HG02798 (cell line): ENCODE measurements around the gene ZNF747.

Experiments used
- ATAC-seq: cut with Tn5 transposase; IDR thresholded peaks from one replicate; pipeline ENCODE4 v1.9.1; 2021; ENCODE audit warnings: mild to moderate bottlenecking; ENCODE audit not compliant: unreplicated experiment, poor library complexity

ZNF747 gene

DNA sequence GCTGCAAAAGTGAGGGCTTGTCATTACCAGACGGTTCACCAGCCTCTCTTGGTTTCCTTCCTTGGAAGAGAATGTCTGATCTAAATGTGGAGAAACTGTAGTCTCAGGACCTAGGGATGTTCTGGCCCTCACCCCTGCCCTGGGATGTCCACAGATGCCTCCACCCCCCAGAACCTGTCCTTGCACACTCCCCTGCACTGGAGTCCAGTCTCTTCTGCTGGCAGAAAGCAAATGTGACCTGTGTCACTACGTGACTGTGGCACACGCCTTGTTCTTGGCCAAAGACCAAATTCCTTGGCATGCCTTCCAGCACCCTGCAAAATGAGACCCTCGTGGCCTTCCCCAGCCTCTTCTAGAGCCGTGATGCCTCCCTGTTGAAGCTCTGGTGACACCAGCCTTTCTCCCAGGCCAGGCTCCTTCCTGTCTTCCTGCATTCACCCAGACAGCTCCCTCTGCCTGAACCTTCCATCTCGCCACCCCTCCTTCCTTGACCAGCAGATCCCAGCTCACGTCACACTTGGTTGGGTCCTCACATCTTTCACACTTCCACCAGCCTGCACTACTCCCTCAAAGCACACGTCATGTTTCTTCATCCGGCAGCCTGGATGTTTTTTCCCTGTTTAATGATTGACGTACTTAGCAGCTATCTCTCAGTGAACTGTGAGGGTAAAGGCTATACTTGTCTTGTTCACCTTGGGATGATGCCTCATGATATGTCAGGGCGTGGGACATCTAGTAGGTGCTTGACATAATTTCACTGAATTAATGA is 12.6 kb downstream of the ZNF747 start:
- ATAC-seq, result no peak

DNA sequence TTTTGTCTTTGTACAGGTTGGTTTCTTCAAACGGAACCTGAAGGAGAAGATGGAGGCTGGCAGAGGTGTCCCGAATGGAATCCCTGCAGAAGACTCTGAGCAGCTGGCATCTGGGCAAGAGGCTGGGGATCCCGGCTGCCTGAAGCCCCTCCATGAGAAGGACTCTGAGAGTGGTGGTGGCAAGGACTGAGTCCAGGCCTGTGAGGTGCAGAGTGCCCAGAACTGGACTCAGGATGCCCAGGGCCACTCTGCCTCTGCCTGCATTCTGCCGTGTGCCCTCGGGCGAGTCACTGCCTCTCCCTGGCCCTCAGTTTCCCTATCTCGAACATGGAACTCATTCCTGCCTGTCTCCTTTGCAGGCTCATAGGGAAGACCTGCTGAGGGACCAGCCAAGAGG is 13.2 kb downstream of the ZNF747 start:
- no peak for ATAC-seq

DNA sequence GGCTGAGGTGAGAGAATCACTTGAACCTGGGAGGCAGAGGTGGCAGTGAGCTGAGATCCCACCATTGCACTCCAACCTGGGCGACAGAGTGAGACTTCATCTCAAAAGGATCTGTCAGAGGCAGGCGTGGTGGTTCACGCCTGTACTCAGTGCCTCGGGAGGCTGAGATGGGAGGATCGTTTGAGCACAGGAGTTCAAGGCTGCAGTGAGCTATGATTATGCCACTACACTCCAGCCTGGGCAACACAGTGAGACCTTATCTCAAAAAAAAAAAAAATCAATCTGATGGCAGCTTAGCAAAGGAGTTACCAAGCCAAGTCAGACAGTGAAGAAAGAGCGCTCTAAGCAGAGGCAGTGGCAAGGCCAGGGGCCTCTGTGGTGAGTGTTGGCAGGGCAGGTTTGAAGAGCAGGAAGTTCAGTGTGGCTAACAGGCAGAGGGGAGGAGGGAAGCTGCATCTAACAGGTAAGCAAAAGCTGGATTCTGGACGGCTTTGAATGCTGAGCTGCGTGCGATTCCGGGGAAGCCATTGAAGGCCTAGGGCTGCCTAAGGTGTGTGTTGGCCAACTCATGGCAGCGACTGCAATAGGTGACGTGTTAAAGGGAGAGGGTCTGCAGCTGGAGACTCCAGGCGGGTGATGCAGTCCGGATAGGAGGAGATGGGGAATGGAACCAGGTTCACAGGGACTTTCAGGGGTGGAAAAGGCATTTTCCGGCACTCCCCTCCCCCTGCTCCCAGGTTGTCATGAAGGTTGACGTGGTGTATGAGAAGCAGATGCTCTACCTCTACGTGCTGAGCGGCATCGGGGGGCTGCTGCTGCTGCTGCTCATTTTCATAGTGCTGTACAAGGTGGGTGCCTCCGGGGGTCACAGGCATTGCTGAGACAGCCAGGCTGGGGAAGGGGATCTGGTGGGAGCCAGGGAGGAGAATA is 15.3 kb downstream of the ZNF747 start:
- no peak for ATAC-seq

DNA sequence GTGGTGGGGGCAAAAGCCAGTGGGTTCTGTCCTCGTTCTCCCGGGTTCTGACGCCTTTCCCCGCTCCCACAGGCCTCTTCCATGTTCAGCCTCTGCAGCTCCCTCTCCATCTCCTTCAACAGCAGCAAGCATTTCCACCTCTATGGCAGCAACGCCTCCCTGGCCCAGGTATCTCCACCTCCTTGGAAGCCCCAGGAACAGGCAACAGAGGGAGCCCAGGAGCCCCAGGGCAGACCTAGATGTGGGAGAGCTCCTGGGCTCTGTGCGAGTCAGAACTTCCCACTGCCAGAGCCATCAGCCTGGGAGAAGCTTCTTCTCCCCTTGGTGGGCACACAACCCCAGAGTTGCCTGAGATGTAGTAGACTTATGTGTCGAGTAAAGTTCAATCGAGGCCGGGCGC is 16.1 kb downstream of the ZNF747 start:
- no peak for ATAC-seq

DNA sequence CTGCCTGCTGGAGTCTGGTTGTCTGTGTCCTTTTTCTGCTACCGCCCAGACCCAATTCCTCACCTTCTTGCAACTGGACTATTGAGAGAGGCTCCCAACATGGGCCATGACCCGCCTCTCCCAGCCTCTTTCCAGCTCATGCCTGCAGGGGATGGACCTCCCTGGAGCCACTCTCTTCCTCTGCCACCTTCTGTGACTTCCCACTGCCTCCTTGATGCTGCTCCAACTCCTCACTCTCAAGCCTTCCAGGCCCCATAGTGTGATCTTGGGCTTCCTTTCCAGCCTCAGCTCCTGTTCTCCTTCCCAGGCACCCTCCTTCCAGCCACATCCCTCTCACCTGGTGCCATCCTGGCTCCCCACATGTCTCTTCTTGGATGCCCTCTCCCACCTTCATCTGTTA is 19.4 kb downstream of the ZNF747 start:
- ATAC-seq, result no peak

DNA sequence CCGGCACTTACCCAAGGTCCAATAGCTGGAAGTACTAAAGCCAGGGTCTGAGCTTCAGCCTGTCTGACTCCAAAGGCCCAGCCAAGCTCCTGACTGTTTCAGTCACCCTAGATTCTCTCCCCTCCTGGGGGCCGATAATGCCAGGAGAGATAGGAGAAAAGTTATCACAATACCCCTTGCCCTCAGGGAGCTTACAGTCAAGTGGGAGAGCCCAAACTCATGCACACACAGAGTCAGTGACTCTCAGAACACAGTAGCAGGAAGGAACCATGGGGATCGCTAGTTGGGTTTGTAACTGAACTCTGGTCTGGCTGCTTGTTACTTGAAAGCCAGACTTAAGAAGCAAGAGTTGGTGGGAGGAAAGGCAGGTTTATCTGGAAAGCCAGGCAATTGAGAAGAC is 23.1 kb downstream of the ZNF747 start:
- ATAC-seq, result no peak

DNA sequence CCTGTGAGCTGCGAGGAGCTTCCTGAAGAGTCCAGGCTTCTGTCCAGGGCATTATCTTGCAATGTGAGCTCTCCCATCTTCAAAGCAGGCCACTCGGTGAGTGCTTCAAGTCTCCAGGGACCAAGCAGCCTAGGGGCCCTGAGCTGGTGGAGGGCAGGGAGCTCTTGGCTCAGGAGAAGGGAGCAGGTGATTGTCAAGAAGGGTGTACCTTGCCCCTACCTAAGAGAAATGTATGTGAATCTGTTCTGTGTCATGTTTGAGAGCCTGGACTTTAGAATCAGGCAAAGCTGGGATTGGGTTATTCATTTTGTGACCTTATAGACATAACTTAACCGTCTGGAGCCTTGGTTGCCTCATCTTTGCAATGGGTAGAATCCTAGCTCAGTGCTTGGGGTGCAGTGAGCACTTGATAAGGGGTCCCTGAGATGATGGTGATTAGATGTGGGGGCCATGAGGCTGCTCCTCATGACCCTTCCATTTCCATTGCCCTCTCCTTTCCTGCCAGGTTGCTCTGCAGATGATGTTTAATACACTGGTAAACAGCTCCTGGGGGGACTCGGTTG is 24.2 kb downstream of the ZNF747 start:
- no peak for ATAC-seq

DNA sequence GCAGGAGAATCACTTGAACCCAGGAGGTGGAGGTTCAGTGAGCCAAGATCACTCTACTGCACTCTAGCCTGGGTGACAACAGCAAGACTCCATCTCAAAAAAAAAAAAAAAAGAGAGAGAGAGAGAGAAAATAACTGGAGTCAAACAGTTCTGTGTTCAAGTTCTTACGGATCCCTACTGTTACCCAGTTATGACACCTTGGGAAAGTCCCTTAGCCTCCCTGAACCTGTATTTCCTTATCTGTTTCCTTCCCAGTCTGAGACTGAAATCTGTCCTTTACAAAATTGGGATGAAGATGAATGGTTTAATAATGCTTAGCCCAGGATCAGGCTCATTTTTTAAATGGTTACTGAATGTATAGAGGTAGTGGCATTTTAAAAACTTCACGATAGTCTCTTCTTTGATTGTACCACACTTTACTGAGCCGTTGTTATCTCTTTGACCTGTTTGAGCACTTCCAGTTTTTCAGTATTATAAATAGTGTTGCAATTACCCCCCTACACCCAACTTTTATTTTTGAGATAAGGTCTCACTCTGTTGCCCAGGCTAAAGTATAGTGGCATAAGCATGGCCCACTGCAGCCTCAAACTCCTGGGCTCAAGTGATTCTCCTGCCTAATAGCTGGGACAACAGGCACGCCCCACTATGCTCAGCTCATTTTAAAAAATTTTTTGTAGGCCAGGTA is 25.4 kb downstream of the ZNF747 start:
- ATAC-seq, result no peak

DNA sequence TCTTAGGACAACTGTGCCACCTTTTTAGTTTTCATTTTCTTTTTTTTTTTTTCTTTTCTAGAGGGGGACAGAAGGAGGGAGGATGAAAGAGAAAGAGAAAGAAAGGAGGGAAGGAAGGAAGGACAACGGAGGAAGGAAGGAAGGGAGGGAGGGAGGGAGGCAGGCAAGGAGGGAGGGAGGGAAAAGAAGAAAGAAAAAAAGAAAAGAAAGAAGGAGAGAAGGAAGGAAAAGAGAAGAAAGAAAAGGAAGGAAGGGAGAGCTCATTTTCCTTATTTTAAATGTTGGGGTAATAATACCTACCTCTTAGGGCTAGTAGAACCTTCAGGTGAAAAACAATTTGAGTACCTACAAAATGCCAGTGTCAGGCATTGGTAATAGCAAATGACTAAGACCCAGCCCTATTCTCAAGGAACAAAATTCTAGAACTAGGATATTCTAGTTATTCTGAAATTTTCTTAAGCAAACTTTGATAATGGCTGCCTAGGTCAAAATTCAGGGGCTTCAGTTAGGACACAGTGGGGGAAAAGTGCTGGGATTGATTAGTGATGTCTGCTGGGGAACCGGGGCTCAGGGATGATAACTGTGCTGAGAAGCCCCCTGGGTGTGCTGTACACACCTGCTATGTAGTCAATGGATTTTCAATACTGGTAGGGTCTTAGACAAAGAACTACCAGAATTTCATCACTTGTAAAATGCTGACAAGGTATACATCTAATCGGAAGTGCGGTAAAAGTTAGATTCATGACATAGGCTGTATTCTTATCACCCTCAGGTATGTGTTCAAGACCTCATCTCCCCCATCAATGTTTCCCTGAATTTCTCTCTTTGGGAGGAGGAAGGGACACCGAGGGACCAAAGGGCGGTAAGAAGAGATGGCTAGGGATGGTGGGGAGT is 31.0 kb downstream of the ZNF747 start:
- ATAC-seq, result no peak

DNA sequence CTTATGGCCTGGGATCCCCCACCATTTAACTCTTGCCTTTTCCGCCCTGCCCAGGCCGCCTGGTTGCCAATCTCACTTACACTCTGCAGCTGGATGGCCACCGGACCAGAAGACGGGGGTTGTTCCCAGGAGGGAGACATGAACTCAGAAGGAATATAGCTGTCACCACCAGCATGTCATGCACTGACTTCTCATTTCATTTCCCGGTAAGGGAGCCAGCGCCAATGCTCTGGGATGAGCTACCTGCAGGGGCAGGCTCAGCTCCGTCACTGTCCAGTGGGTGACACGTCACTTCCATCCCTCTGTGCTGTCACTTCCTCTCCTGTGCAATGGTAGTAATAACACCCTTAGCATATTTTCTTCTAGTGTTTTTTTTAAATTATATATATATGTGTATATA is 35.4 kb downstream of the ZNF747 start:
- ATAC-seq, result no peak

DNA sequence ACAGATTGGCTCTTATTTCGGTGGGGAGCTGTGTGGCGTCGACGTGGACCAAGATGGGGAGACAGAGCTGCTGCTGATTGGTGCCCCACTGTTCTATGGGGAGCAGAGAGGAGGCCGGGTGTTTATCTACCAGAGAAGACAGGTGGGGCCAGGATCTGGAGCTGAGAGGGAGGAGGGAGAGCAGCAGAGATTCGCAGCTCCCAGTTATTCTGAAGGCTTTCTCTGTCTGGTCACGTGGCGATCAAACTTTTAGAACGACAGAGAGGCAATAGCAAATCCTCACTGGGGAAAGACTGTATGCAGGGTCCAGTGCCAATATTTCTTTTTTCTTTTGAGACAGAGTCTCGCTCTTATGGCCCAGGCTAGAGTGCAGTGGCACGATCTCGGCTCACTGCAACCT is 39.9 kb downstream of the ZNF747 start:
- ATAC-seq, result no peak

DNA sequence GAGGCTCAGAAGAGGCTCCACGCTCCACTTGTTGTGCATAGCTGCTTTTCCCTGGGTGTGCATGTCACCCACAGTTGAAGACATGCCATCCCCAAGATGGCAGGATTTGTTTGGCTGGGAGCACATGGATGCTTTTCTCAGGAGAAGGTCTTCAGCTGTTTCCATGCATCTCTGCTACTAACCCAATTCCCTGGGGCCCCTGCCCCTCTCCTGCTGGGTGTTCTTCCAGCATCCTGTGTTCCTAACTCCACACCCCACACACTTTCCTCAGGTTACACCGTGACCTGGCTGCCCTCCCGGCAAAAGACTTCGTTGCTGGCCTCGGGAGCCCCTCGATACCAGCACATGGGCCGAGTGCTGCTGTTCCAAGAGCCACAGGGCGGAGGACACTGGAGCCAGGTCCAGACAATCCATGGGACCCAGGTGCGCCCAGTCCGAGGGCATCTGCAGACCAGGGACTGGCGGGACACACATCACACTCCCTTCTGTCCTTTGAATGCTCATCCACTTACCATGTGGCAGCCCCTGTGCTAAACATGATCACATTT is 40.6 kb downstream of the ZNF747 start:
- no peak for ATAC-seq

DNA sequence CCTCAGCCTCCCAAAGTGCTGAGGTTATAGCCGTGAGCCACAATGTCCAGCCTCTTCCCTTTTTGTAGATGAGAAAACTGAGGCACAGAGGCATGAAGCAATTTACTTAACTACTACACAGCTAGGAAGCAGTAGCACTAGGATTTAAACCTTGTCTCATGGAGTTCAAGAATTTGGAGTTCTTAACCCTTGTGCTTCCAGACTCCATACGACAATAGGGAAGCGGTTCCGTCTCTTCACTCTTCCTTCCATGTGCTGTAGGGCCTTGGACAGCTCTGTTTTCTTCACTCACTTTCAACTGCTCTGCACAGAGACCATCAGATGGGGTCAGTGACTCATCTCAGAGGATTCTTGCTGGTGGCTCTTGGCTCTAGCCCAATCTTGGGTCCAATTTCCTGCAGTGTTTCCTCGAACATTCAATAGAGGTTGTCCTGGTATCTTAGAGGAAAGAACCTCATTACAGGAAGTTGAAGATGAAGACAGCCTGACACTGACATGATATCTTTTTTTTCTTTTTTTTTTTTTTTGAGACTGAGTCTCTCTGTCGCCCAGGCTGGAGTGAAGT is 42.8 kb downstream of the ZNF747 start:
- no peak for ATAC-seq

DNA sequence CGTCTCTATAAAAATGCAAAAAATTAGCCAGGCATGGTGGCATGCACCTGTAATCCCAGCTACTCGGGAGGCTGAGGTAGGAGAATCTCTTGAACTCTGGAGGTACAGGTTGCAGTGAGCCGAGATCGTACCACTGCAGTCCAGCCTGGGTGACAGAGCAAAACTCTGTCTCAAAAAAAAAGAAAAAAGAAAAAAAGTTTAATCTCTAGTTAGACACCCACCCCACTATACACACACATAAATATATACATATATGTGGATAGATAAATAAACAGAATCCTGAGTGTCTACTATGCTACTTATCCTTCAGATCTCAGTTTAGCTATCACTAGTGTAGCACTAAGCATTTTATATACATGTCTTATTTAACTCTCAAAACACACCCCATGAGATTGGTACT is 43.4 kb downstream of the ZNF747 start:
- ATAC-seq, result no peak

DNA sequence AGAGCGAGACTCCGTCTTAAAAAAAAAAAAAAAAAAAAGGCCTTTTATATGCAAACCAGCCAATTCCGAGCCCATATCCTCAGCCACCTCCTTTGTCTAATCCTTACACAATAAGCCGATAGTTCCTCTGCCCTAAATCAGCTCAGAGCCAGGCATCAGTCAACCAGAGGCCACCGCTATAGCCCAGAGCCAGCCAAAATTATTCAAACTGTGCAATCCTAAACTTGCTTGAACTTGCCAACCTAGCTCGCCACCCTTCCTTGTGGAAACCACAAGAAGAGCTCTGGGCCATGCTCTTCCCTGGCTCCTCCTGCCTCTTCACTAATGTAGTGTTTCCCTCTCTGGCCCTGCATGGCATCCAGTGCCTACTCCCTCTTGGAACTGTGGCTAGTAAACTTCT is 44.4 kb downstream of the ZNF747 start:
- ATAC-seq, result no peak

DNA sequence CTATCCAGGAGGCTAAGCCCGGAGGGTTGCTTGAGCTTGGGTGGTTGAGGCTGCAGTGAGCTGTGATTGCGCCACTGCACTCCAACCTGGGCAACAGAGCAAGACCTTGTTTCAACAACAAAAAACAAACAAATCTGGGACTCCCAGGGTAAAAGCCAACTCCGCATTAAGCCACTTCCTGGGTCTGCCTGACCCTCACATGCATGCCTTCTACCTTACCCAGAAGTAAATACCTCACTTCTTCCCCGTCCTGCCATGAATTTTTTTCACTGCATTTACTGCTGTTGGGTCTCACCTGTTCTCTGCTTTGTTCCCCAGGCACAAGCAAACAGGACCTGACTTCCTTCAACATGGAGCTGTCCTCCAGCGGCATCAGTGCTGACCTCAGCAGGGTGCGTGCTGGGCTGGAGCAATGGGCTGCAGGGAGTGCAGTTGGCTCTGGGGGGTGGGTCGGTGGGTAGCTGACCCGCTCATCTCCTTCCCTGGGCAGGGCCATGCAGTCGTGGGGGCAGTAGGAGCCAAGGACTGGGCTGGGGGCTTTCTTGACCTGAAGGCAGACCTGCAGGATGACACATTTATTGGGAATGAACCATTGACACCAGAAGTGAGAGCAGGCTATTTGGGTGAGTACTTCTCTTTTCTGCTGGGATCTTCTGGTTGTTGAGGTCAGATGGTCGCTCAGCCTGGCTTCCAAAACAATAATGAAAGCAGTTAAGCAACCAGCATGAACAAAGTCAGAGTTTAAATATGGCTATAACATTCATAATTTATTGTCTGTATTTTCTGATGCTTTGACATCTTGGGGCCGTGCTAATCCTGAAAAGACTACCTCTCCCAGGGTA is 45.7 kb downstream of the ZNF747 start:
- ATAC-seq, result no peak

DNA sequence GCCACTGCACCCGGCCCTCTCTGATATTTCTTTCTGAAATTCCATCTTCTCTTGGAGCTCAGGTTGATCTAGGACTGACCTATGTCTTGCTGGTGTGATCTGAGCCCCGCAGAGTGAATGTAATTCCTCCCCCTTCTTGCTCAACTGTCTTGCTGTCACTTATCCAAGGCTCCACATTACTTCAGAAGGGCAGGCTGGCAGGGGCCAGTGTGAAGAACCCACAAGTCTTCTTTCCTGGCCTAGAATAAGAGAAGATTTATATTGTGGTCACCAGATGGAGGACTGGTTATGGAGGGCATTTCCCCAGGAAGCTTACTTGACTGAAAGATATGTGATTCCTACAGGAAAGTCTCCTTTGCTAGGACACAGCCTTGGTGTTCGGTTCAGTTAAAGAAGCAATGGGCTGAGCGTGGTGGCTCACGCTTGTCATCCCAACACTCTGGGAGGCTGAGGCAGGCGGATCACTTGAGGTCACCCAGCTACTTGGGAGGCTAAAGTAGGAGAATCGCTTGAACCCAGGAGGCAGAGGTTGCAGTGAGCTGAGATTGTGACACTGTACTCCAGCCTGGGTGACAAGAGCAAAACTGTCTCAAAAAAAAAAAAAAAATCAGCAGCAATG is 48.7 kb downstream of the ZNF747 start:
- no peak for ATAC-seq

DNA sequence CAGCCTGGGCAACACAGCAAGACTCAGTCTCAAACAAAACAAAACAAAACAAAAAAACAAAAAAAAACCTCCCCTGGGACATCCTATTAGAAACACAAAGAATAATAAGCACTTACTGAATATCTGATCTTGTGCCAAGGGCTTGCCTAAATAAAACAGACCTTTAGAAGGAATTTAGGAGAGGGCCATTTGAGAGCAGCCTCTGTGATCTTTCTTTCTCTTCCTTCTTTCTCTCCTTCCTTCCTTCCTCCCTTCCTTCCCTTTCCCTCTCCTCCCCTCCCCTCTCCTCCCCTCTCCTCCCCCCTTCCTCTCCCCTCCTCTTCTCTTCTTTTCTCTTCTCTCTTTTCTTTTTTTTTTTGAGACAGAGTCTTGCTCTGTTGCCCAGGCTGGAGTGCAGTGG is 49.8 kb downstream of the ZNF747 start:
- no peak for ATAC-seq
